SHP77 treated with DMSO at 0.1 percent for 48 hours (cell line): ENCODE data around the gene FBLIM1.

Experiments
- DNase-seq: peaks from one replicate; lab custom pipeline; 2025; lab: John Stamatoyannopoulos, UW

FBLIM1 gene

GRCh38 chr1:15758343-15758931 lies at the start of gene FBLIM1:
TSS of gene FBLIM1 (plus strand) at chr1:15758795. CDS start at chr1:15764984, 6,189 bp downstream.
- DNase-seq: no peak

DNA sequence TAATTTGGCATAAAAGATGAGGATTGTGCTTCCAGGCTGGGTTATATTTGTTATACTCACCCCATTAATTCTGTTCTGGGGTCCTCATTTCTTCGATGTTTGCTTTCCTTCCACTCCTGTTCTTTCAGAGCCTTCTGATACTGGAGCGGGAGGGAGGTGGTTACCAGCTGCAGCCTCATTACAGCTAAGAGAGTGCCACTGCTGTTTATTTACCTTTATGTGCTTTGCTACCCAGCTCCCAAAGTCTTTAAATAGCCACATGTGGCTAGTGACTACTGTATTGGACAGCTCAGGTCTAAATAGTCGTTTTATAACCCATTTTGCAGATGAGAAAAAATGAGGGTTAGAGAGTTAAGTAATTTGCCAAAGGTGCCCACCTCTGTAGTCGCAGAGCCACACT lies 49.4 kb upstream of the FBLIM1 start:
- DNase-seq: no peak

GRCh38 chr1:15712168-15712567 lies 46.4 kb upstream of the FBLIM1 start:
- DNase-seq: no peak

DNA sequence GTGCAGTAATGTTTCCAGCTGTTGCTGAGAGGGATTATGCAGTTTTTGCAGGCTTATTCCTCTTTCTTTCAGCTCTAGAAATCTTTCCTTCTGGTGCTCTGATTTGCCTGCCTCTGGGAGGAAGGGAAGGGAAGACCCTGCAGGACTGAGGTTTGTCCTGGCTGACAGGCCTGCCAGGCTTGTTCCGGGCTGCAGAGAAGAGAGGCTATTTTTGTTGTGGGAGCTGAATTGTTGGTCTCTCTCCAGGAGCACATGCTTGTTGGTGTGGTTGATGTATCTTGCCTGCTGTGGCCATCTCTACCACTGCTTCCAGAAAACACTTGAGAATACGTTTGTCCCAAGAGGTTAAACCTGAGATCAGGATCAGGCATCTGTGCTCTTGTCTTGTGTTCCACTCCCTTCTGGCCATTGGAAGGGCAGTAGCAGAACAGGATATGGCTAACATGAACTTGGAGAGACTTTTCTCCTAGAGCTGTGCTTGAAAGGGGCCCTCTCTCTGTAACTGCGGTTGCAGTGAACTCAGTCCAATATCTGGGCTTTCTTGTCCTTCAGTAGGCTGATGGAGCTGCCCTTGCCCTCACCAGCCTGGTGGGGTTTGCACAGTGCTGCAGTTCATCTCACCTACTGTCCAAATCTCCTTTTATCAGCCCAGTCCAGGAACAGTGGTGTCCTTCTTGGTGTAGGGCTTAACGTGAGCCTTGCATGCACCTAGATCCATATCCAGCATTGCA lies 44.0 kb upstream of the FBLIM1 start:
- DNase-seq: no peak

- DNase-seq: no peak
Observed at GRCh38 chr1:15717418-15718125, 41.0 kb upstream of the FBLIM1 start.

DNA sequence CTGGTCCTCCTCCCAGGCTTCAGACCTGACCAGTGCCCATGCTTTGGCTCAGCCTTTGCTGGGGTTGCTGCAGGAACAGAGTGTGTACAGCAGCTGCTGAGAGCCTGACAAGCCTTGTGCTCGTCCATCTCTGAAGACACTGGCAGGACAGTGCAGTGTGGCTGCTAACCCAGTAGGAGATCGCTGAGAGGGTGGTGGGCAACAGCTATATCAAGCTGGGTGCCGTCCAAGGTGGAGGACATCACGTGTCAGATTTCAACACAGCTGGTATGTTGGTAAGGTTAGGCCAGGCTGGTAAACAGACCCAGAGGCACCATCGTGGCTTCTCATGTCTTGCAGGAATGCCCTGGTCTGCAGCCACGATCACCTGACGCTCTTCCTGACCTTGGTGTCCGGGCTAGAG lies 40.4 kb upstream of the FBLIM1 start:
- no peak for DNase-seq

- no peak for DNase-seq
Observed at GRCh38 chr1:15719381-15720120, 39.0 kb upstream of the FBLIM1 start.

DNA sequence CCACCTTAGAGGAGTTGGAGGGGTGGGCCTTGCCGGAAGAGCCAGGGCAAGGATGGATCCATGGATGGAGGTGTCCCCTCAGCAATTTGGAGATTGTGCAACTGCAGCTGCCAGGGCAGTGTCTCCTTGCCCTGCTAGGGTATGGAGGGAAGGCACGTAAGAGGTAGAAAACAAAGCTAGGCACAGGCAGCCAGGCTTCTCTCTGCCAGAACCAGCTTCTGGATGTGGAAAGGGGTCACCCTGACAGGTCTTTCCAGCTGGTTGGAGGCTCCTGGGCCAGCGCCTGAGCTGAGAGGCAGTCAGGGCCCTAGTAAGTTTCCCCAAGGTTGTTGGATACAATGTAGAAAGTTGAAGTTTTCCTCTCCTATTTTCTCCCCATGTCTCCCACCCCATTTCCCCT lies 37.7 kb upstream of the FBLIM1 start:
- DNase-seq: no peak

DNA sequence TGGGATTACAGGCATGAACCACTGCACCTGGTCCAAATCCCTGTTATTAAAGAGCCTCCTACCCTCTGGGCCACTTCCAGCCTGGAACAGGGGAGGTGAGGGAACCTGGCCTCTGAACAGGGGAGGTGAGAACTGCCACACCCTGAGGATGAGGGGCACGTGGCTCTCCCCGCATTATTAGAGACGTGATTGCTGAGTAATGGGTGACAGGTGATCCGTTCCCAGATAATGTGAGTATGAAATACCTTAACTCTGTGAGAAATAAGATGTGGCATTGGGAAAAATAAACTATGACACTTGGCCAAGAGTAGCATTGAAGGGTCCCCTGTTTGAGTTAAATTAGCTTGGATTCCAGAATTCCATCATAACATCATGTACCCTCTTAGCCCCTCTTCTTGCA lies 36.2 kb upstream of the FBLIM1 start:
- DNase-seq: no peak

- DNase-seq: no peak
Observed at GRCh38 chr1:15722836-15723532, 35.6 kb upstream of the FBLIM1 start.

DNA sequence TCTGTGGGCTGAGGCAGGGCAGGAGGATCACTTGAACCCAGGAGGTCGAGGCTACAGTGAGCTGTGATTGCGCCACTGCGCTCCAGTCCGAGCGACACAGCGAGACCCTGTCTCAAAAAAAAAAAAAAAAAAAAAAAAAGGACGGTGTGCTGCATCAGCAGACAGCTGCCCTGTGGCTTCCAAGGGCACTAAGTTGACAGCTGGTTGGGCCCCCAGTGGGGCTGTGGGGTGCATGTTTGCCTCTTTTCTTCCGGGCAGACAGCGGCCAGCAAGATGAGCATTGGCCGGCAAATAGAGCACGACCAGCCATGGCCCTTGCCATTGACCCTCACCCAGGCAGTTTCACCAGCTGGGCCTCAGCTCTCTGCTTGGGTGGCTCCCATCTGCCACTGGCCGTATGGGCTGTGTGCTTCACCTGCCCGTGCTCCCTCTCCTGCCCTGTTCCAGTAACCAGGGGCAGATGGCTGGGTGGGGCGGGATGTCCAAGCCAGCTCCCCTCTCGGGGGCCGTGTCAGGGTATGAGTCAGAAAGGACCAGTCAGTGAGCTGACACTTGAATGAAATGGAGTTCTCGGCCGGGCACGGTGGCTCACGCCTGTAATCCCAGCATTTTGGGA lies 34.9 kb upstream of the FBLIM1 start:
- peak; percentile 74 for DNase-seq

- DNase-seq: no peak
Observed at GRCh38 chr1:15724949-15725880, 33.4 kb upstream of the FBLIM1 start.

GRCh38 chr1:15726508-15726907 lies 32.1 kb upstream of the FBLIM1 start:
- no peak for DNase-seq

- no peak for DNase-seq
Observed at GRCh38 chr1:15727021-15727420, 31.6 kb upstream of the FBLIM1 start.

- DNase-seq: no peak
Observed at GRCh38 chr1:15727424-15727823, 31.2 kb upstream of the FBLIM1 start.

DNA sequence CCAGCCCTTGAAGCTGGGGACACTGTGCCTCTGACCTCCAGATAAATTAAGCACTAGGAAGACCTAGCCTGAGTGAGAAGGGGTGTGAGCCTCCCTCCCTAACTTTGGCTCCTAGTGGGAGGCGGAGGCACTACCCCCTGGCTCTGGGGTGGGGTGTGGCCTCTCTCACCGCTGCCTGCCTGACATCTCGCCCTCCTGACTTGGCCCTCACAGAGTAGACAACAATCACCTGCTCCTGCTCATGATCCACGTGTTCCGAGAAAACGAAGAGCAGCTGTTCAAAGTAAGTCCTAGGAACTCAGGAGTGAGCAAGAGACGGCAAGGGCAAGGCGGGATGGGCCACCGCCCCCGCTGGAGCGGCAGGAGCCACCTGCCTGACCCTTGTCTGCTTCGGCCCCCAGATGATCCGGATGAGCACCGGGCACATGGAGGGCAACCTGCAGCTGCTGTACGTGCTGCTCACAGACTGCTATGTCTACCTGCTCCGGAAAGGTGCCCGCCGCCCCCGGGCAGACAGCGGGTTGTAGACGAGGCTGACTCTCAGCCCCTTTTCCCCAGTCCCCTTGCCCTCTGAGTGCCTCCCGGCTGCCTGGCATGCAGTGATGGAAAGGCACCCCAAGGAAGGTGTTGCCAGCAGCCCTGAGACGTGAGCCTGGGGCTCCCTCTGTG lies 30.6 kb upstream of the FBLIM1 start:
- DNase-seq: peak; percentile 21

DNA sequence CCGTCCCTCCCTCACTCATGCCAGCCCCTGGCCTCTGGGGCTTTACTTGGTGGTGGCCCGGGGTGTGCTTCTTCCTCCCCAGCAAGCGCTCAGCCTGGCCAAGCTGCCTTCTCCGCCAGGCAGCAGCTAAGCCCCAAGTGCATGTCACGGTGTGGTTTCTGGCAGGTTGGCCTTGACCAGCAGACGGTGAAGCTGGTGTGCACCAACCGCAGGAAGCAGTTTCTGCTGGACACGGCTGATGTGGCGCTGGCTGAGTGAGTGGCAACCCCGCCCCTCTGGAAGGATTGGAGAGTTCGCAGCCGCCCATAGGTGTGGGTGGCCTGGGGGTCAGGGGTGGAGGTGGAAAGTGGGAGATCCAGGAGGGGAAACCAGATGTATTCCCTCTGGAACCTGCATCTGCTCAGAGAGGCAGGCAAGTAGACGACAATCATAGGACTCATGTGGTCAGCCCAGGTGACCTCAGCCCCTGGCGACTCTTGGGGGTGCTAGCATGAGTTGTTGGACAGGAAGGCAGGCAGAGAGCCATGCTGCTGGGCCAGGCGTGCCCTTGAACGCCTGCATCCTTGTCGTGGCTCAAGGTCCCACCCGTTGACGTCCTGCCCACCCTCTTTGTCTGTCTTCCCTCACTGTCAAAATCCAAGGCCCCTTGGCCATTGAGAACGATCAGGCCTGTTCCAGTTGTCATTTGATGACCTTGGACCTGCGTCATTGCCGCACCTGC lies 29.5 kb upstream of the FBLIM1 start:
- DNase-seq: no peak

DNA sequence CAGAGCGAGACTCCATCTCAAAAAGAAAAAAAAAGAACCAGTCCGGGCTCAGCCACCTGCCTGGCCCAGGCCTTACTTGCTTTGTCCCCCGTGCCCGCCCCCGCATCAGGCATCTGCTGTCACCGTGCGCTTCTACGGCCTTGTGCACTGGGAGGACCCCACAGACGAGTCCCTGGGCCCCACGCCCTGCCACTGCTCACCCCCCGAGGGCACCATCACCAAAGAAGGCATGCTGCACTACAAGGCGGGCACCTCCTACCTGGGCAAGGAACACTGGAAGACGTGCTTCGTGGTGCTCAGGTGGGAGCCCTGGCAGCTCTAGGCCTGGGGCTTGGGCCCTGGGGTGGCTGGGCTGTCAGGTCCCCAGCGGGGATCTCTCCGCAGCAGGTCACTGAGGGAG lies 28.2 kb upstream of the FBLIM1 start:
- no peak for DNase-seq

DNA sequence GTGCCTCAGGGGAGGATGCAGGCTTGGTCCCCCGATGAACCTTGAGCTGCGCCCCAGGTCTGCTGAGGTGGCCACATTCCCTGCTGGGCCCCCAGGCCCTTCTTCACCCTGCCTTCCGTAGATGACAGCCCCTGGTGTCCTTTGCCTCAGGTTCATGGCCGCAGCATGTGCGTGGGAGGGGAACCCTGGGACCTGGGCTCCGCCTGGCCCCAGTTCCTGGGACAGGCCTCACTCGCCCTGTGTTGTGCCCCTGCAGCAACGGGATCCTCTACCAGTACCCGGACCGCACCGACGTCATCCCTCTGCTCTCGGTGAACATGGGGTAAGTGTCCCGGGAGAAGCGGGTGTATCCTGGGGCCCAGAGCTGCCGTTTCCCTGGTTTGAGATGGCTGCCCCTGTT lies 27.7 kb upstream of the FBLIM1 start:
- no peak for DNase-seq
